ENCODE results near the gene SMCO3.

Gene SMCO3

DNA sequence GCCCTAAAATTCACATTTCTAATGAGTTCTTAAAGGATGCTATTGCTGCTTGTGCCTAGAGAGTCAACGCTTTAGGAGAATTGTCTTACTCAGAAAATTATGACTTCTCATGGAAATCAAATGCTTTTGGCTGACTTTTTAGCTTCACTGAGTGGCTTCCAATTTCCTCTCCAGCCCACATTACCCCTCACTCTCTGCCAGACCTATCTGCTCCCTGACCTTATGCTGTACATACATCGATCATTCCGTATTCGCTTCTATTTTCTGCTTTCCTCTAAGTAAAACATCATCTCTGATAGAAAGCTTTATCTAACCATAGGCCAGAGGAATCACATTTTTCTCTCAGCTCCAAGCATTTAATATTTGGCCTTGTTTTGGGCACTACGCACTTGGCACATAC lies 12.5 kb upstream of the SMCO3 start:
- DNase-seq = no peak

- DNase-seq = no peak
Observed at GRCh38 chr12:14825256-14825655, 11.3 kb upstream of the SMCO3 start.

DNA sequence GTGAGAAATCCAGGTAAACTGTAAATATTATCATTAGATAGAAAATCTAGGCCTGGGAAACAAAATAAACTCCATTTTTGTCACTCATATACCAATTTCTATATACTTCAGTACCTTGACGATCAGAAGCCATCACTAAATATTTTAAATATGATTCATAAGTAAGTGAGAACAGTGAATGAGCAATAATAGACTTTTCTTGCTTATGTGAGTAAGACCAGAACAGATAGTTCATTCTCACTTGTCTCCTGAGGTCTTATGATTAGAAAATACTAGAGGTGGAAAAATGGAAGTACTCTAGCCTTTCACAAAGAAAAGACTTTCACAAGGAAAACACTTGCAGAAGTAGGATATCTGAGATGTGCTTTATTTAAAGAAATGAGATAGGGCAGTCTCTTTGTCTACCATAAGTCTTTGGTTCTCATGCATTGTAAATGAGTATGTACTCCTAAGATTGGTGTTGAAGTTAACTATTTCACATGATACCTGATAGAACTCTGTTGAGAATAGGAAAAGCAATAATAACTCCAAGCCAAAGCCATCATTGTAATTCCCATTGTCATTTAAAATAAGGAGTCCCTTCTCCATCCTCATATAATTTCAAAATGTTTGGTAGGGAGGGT lies 10.1 kb upstream of the SMCO3 start:
- DNase-seq = no peak

DNA sequence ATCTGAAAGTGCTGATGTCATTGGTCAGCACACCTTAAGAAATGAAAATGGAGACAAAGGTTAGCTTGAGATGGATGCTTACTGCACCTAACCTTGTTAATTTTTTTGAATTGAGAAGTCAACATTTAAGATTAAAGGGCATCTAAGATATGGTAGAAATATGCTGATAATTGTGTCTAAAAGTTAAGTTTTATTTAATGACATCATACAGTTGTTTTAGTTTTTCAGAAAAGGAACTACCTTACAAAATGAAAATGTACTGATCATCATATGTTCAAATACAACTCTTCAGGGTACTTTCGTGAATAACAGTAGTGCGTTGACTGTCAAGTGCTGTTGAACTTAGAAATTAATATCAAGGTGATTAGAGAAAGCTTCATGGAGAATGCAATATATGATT lies 2.5 kb downstream of the SMCO3 start:
- no peak for DNase-seq

GRCh38 chr12:14810953-14811483 lies 3.0 kb downstream of the SMCO3 start:
- DNase-seq = no peak

GRCh38 chr12:14810167-14810952 lies 3.6 kb downstream of the SMCO3 start:
- DNase-seq = no peak

GRCh38 chr12:14803830-14804160 lies 10.2 kb downstream of the SMCO3 start:
- no peak for DNase-seq

DNA sequence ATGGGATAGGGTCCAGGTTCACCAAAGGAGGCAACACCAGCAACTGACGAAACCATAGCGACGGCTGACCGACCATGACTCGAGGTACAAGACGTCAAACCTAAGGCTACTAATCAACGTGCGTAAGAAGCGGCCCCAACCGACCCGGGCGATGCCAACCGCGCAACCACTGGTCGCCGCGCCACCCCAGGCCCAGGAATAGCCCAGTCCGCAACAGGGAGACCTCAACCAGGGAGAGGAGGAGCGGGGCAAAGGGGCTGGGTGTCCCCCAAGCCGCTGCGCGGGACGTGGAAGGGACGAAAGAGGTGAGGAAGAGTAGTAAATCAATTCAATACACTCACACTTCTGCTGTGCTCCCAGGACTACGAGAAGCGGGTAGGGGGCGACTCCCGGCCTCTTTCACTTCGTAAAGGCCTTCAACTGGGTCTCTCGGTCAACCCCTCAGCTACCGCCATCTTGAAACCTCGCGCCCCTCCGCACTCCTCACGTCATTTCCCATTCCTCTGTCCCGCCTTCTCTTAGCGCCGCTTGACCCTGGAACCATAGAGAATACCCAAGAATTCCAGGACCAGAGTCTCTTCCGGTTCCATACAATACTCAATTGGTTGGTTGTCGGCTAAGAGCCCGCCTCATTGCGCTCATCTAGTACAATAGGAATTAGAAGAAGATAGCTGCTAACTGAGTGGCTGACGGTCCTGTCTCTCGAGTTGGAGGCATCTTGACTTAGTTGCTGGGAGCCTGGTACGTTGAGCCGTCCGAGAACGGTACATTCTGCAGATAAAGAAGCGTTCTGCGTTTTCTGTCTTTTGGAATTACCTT lies 10.8 kb downstream of the SMCO3 start, which contains the start of the genes C12orf60 and WBP11:
C12orf60 (plus strand) TSS at position 660 of the 819 bp plus-strand sequence. CDS start 19,266 bp downstream, outside the sequence.
WBP11 (minus strand) TSS at position 468 of the 819 bp plus-strand sequence. CDS start 2,095 bp downstream, outside the sequence.
- peak; percentile 95 to 96 for DNase-seq

- DNase-seq = peak in 1 of 2 experiments; percentile 13
Observed at GRCh38 chr12:14802721-14803010, 11.3 kb downstream of the SMCO3 start.

DNA sequence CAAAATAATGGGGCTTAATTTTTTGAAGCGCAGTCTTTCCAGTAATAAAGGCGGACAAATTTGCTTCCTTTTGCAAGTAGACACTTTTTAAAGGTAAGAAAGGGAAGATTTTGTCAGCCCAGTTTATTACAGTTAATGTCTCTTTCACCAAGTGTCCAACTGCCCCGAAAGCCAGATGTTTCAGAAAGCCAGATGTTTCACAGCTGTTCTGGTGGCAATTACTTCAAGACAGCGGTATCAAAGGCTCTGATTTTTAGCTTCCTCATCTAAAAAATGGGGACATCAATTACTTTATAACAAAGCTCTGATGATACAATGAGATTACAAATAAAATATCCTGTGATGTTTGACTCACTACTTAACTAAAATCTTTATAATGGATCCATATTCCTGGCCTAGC lies 11.7 kb downstream of the SMCO3 start:
- no peak for DNase-seq

DNA sequence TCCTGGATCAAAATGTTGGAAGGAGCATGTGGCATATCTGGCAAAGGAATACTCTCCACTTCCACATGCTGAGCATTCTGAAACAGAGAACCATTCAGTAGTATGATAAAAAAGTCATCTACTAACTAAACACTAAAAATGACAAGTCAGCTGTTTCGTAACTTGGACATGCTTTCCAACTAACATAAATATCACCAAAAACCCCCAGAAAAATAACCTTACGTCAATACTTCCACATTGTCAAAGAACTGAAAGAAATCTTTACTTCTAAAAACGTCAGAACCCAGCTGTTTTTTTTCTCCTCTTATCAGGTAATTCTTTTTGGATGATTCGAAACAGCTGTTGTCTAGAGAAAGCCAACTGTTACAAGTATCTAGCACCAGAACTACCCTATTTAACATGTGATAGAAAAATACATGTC lies 18.9 kb downstream of the SMCO3 start:
- DNase-seq = no peak

DNA sequence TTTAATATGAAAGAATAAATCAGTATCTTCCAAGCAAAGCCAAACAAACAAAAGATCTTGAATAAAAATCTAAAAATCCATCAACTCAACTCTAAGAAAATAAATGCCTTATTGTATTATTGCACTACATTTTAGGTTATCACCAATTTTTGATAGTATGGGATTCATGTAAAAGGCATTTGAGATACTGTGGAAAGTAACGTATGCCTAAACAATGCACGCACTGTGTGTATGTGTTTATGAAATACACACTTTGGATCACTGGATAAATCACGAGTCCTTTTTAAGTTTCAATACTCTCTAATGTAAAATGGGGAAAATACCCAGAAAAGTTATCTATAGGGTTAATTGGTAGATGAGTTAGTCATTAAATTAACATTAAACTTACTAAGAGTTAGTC lies 28.4 kb downstream of the SMCO3 start:
- no peak for DNase-seq

DNA sequence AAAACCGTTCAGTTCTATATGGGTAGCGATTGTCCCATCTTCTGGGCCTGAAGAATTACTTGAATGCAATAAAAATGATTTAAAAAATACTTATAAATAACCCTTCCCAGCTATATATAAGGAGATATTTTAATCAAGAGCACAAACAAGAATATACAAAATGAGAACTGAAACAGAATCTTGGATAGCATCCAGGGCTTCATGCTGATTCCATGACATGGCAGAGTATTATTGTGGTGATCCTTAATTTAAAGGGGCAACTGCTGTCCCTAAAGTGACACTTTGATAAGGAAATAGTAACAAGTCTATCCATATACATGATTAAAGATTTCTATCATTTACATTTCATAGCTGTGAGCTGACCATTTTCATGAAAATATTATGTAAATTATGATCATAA lies 29.5 kb downstream of the SMCO3 start:
- DNase-seq = no peak

DNA sequence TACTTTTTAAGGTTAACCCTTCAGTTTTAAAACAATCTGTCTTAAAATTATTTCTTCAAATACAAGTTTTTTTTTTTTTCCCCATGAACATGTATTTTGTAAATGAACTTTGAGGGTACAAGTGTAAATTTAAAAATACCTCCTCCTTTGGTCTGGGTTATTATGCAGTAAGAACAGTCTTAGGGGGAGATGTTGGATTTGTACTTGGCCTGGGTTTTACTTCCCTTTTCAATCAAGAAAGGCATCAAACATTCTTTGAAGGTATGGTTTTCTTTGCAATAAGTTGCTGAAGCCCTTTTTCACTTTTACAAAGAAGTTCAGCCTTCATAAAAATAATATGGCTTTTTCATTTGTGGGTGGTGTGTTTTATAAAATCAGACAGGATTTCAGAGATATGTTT lies 31.2 kb downstream of the SMCO3 start:
- peak in 1 of 2 experiments; percentile 2 for DNase-seq

- DNase-seq = no peak
Observed at GRCh38 chr12:14781563-14781962, 32.4 kb downstream of the SMCO3 start.

- no peak for DNase-seq
Observed at GRCh38 chr12:14780859-14781258, 33.1 kb downstream of the SMCO3 start.

- no peak for DNase-seq
Observed at GRCh38 chr12:14779834-14780233, 34.1 kb downstream of the SMCO3 start.

- DNase-seq = no peak
Observed at GRCh38 chr12:14777271-14777670, 36.7 kb downstream of the SMCO3 start.

DNA sequence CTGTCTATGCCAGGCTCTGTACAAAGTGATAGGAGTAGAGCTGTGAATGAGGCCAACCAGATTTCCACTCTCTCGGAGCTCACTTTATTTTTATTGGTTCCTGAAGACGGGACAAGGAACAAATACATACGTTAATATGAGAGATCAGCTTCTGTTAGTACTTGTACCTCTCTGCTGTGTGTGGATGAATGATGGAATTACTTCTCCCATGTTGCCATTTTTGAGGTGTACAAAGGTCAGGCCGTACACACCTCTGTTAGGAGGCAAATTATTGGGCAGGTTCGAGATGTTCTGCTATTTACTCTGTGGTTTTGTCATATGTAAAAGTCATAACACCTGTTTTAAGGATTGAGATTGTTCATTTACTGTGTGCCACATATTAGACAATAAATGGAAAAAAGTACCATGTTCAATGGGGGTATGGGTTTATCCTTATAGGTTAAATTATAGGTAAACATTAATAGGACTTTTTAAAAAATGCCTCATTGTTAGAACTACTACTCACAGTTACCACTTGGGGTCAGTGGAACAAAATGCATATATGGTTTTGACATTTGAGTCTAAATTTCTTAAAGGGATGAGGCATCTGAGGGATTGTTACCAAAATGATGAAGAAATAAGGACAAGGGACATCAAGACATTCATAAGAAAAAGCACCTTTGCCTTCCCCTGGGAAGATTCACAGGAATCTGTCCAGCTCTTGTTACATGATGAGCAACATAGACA lies 37.6 kb downstream of the SMCO3 start:
- DNase-seq = peak; percentile 9 to 22

DNA sequence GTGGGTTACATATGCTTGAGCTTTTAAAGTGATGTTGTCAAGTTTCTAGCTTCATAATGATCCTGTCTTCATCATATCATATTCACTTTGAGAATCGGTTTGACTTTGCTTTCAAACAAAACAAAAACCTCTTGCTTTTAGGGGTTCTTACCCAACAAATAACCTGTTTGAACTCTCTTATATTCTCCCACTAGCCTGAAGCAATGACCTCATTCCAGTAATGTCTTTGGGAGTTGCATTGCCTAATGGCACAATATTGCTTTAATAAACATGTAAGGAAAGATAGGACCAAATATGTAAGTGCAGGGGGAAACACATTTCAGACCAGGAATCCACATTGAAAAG lies 38.4 kb downstream of the SMCO3 start:
- peak in 1 of 2 experiments; percentile 4 for DNase-seq

DNA sequence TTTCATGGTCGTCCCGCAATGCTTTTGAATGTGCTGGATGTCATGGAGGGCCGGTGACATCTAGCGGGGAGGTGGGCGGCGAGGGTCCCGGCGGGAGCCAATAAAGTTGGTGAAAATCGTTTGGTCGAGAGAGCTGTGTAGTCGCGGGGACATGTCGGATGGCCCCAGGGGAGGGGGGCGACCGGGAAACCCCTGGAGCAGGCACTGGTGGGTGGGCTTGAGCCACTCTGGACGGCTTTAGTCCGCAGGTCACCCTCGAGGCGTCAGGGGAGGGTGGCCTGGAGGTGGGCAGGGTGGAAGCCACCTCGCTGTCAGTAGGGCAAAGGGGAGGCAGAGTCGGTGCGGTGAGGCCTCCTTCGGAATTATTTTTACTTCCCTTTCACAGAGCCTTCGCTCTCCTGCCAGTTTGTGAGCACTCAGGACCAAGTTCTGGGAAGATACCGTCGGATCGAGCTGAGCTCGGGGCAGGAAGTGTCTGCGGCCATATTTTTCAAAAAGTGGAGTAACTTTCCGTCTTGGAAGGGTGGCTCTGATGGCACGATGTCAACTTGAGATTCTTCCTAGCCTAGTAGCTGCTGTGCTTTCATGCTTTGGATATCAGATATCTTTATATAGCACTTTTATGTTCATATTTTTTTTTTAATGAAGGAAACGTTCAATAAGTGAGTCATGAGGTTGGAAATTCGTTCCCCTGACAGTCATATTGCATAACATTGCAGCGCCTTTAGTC lies 38.9 kb downstream of the SMCO3 start:
- peak; percentile 25 to 43 for DNase-seq
